NT2/D1 (cell line): ENCODE data around the gene TANC1.

Experiments
- SUZ12 ChIP-seq: IDR thresholded peaks from 2 replicates; pipeline ENCODE4 v1.6.1; 2011; ENCODE audit not compliant: insufficient read length, insufficient read depth; ENCODE audit errors: extremely low read depth
- YY1 ChIP-seq: IDR thresholded peaks from 2 replicates; pipeline ENCODE4 v1.6.1; 2011; ENCODE audit not compliant: insufficient read length, insufficient read depth

GRCh38 chr2:158965107-158965506 is 3.3 kb upstream of the TANC1 start:
- no peak for TF ChIP-seq SUZ12
- no peak for TF ChIP-seq YY1
